ENCODE measurements around the gene TAB2. TPM values are rescaled to one million over a fixed set of nuclear protein-coding genes. Genes with fewer than 3 reads are reported as not detected.

The TAB2 gene
- total RNA-seq, 3 donors from 2014 or later = 63.3 to 91.0 (median 75.8) TPM

DNA sequence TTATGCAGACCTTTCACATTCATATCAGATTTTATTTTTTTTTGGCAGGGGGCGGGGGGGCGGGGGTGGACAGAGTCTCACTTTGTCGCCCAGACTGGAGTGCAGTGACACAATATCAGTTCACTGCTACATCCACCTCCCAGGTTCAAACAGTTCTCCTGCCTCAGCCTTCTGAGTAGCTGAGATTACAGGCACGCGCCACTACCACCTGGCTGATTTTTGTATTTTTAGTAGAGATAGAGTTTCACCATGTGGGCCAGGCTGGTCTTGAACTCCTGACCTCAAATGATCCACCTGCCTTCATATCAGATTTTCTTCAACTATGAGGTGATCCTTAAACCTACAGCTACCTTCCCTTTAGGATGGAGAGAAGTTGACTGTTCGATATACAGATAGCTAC is 74.6 kb downstream of the TAB2 start:
- TF ChIP-seq CTCF (IDR thresholded peaks at IDR 0.05) (no peak), POLR2AphosphoS5 (IDR thresholded peaks at IDR 0.05) (no peak), POLR2A (IDR thresholded peaks at IDR 0.05) (no peak)
- no peak for DNase-seq (ENCODE audit: low spot score in 2 of 2)
- H3K4me3 ChIP-seq = no peak overlapping the region
- H3K4me1 ChIP-seq = no peaks in the 10 kb centered on the region
- intact Hi-C loops (cut with DNase I; ENCODE audit: low total_unique reads) = no loop called here
- no peaks in the 10 kb centered on the region for H3K27me3 ChIP-seq
- H3K36me3 ChIP-seq = no peaks in the 10 kb centered on the region
- no peak overlapping the region for H3K27ac ChIP-seq
- no peaks in the 10 kb centered on the region for H3K9me3 ChIP-seq

DNA sequence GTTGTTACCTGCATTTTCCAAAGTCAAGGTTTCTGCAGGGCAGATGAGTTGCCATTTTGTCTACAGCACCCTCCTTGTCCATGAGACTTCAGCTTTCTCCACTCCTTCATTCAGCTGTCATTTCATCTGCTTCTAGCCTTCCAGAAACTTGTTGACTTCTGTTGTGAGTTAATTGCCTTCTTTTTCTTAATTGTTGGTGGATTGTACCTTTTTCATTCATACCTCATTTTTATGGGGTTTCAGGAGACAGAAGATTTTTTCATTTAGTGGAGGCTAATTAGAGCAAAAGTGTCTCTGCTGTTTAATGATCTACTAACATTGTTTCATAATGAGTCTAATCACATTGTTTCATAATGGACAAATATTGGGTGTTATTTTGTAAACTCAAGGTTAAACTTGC is 75.0 kb downstream of the TAB2 start:
- no peaks in the 10 kb centered on the region for H3K9me3 ChIP-seq
- H3K36me3 ChIP-seq = no peaks in the 10 kb centered on the region
- no peak overlapping the region for H3K27ac ChIP-seq
- intact Hi-C loops (cut with DNase I; ENCODE audit: low total_unique reads) = no loop called here
- DNase-seq (ENCODE audit: low spot score in 2 of 2) = no peak
- H3K4me1 ChIP-seq = no peaks in the 10 kb centered on the region
- no peak for TF ChIP-seq POLR2A (IDR thresholded peaks at IDR 0.05)
- TF ChIP-seq POLR2AphosphoS5 (IDR thresholded peaks at IDR 0.05) = no peak
- no peak for TF ChIP-seq CTCF (IDR thresholded peaks at IDR 0.05)
- no peak overlapping the region for H3K4me3 ChIP-seq
- no peaks in the 10 kb centered on the region for H3K27me3 ChIP-seq

DNA sequence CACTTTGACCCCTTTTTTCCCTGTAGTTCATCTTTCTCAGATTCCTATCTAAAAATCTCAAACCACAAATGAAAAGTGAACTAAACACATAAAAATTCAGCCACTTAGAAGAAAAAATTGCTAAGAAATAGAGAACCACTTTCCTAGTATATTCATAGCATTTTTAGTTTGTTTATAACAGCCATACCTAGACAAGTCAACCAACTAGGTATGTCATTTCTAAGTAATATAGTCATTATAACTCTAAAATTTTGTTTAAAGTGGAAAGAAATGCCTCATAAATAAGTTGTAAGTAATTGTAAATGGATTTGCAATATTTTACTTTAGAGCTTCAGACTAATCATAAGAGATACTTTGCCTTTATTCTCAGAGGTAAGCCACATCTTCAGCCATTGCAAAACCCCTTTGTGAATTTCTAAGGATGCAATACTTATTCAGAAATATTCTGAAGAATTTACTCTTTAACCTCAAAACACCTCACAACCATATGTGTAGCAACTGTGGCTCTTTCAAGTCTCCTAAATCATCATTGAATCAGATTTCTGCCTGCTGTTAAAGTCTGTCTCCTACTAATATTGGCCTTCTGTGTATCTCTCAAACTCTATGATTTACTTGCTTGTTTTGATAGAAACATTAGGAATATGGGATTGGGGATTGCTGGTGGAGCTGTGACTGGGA is 75.6 kb downstream of the TAB2 start:
- DNase-seq (ENCODE audit: low spot score in 2 of 2) = no peak
- intact Hi-C loops (cut with DNase I; ENCODE audit: low total_unique reads) = no loop called here
- Histone ChIP-seq H3K4me1 (no peaks in the 10 kb centered on the region), H3K4me3 (no peak overlapping the region), H3K9me3 (no peaks in the 10 kb centered on the region), H3K27ac (no peak overlapping the region), H3K36me3 (peaks cover 2% of the 10 kb centered on the region), H3K27me3 (no peaks in the 10 kb centered on the region)
- TF ChIP-seq POLR2AphosphoS5 (IDR thresholded peaks at IDR 0.05) (no peak), CTCF (IDR thresholded peaks at IDR 0.05) (no peak), POLR2A (IDR thresholded peaks at IDR 0.05) (no peak)

- DNase-seq (ENCODE audit: low spot score in 2 of 2) = no peak
- Histone ChIP-seq H3K9me3 (no peaks in the 10 kb centered on the region), H3K27me3 (no peaks in the 10 kb centered on the region), H3K36me3 (peaks cover 5% of the 10 kb centered on the region), H3K4me1 (no peaks in the 10 kb centered on the region), H3K4me3 (no peak overlapping the region), H3K27ac (no peak overlapping the region)
- no peak for TF ChIP-seq POLR2A (IDR thresholded peaks at IDR 0.05)
- TF ChIP-seq CTCF (IDR thresholded peaks at IDR 0.05) = no peak
- TF ChIP-seq POLR2AphosphoS5 (IDR thresholded peaks at IDR 0.05) = no peak
- intact Hi-C loops (cut with DNase I; ENCODE audit: low total_unique reads) = no loop called here
These were observed 77.7 kb downstream of the TAB2 start for GRCh38 chr6:149395185-149395584.

DNA sequence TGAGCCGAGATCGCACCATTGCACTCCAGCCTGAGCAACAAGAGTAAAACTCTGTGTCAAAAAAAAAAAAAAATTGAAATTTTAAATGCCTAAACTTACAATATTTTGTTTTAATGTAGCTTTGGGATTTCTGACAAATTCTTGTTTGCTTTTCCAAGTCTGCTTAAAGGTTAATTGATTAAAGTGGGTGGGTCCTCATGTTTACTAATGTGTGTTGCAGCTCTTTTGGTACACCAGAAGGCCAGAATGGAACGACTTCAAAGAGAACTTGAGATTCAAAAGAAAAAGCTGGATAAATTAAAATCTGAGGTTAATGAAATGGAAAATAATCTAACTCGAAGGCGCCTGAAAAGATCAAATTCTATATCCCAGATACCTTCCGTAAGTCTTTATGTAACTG is 79.9 kb downstream of the TAB2 start:
- H3K9me3 ChIP-seq = no peaks in the 10 kb centered on the region
- TF ChIP-seq POLR2A (IDR thresholded peaks at IDR 0.05) (no peak), CTCF (IDR thresholded peaks at IDR 0.05) (no peak), POLR2AphosphoS5 (IDR thresholded peaks at IDR 0.05) (no peak)
- H3K4me3 ChIP-seq = no peak overlapping the region
- no peak for DNase-seq (ENCODE audit: low spot score in 2 of 2)
- H3K27ac ChIP-seq = no peak overlapping the region
- H3K4me1 ChIP-seq = no peaks in the 10 kb centered on the region
- no peaks in the 10 kb centered on the region for H3K27me3 ChIP-seq
- intact Hi-C loops (cut with DNase I; ENCODE audit: low total_unique reads) = no loop called here
- peaks cover 5% of the 10 kb centered on the region for H3K36me3 ChIP-seq
